Heart right ventricle (tissue), 16 donors: ENCODE data around the gene SYT12. TPM values are rescaled to one million over a fixed set of nuclear protein-coding genes. Genes with fewer than 3 reads are reported as not detected.

Source experiments
- ATAC-seq, 8 donors: fragments of 200-7000 bp; cut with Tn5 transposase; one replicate each; pipeline ENCODE4 v1.9.1; 2020; ENCODE audit warnings: mild to moderate bottlenecking in 8 of 8, moderate library complexity in 8 of 8, moderate number of reproducible peaks in 1 of 8
- DNase-seq, 2 donors: peaks; one replicate each; pipeline ENCODE4 v3.0.0-alpha.2; 2020
- H3K27ac ChIP-seq, 10 donors: fragments of 200-600 bp; sonication (generic) in 2 of 10; one replicate each; pipeline versions ENCODE4 v1.5.0 to v1.8.0; 2020 to 2022; ENCODE audit warnings: mild to moderate bottlenecking in 3 of 10
- H3K27me3 ChIP-seq, 7 donors: fragments of 200-600 bp; one replicate each; pipeline ENCODE4 v1.8.0; 2021 to 2022; ENCODE audit warnings: mild to moderate bottlenecking in 2 of 7
- H3K36me3 ChIP-seq, 9 donors: fragments of 200-600 bp; sonication (generic) in 1 of 9; one replicate each; pipeline versions ENCODE4 v1.5.0 to v1.8.0; 2020 to 2022; ENCODE audit warnings: mild to moderate bottlenecking in 2 of 9
- H3K4me1 ChIP-seq, 9 donors: fragments of 200-600 bp; sonication (generic) in 1 of 9; one replicate each; pipeline versions ENCODE4 v1.5.0 to v1.8.0; 2020 to 2022; ENCODE audit warnings: mild to moderate bottlenecking in 4 of 9
- H3K4me3 ChIP-seq, 10 donors: fragments of 200-600 bp; sonication (generic) in 2 of 10; one replicate each; pipeline versions ENCODE4 v1.5.0 to v1.8.0; 2020 to 2022; ENCODE audit warnings: mild to moderate bottlenecking in 7 of 10, moderate library complexity in 2 of 10
- H3K9me3 ChIP-seq, 11 donors: fragments of 200-600 bp in 10 of 11; sonication (generic) in 2 of 11; one replicate each; pipeline versions ENCODE4 v1.5.0 to v1.8.0; 2013 to 2022; ENCODE audit warnings: mild to moderate bottlenecking in 2 of 11, control low read depth in 1 of 11, moderate library complexity in 1 of 11
- CTCF ChIP-seq, 9 donors: fragments of 200-600 bp; sonication (generic) in 2 of 9; IDR thresholded peaks; one replicate each; pipeline versions ENCODE4 v1.5.0 to v1.8.0; 2021 to 2022; ENCODE audit warnings: antibody characterized with exemption in 9 of 9, mild to moderate bottlenecking in 5 of 9, moderate library complexity in 1 of 9
- WGBS, 2 donors: extraction: QIAGEN DNeasy Blood & Tissue Kit; methylation state at CpG; one replicate each; pipeline ENCODE4 v1.1.7; 2013; ENCODE audit warnings: inconsistent platforms in 1 of 2; 5-methylcytosine and 5-hydroxymethylcytosine counted together
- intact Hi-C, 10 donors: fragments of 100-400 bp; cut with DNase I; formaldehyde crosslinking; loops; one replicate each; pipeline versions ENCODE4 v1.11.1 to v1.14.2; 2022
- polyA plus RNA-seq, 2 donors: library from polyadenylated mRNA; stranded (reverse); fragments of 200-250 nt; gene quantifications; one replicate each; pipeline ENCODE4 v1.2.3, GENCODE V29; 2013
- total RNA-seq, 10 donors: library from RNA; stranded (reverse); fragmentation: NEBNext Ultra II Directional in 3 of 10; extraction: Animal tissue kit (Norgen Biotek cat#: 25700) in 3 of 10; gene quantifications; one replicate each; pipeline versions ENCODE4 v1.2.1 to v1.2.4, GENCODE V29; 2021 to 2023
- donor health status: Arrhythmogenic right ventricular cardiomyopathy.
- donor health status: ischemic (EF 13 %, LVEDD 7.1; RV severe dilation, severe dysfunction).
- donor health status: healthy with polysubstance abuse.
- donor health status: DM: no; HTN: yes; CAD: no.
- donor health status: DM: no; HTN: no; CAD: no.
- donor health status: ischemic (EF 25% LVEDD 6.9; RV normal size, moderate dysfunction).
- donor health status: ischemic (EF 25% LVEDD 5.7; RV mildly dilated, moderate dysfunction).
- donor health status: healthy.
- donor health status: DM: yes; HTN: yes; CAD: no.
- donor health status: Ischemic cardiomyopathy.
- donor health status: ischemic (EF 35%, LVEDD 5.7; RV mildly dilated, moderate dysfunction).
- donor health status: nonischemic (EF 11% LVEDD 7.7; RV severe dilation, severe dysfunction).
- donor health status: DM: yes; HTN: yes; CAD: no.
- donor health status: PGD.
- donor health status: ischemic (EF 29% LVEDD 5.4; RV normal size, mild dysfunction).
- donor health status: nonischemic (EF 23%, LVEDD 6.1; RV moderate dilation, normal function).

Gene SYT12
- total and polyA plus RNA-seq, 12 donors, result 0.12 to 0.78 (median 0.28) TPM; not detected in 2

- peak; percentile 7 to 34 (median 18) for ATAC-seq
- Histone ChIP-seq H3K36me3 (no peaks in the 10 kb centered on the region), H3K27ac (peak overlapping the region; percentile 49 to 86 (median 81)), H3K4me3 (peak overlapping the region; percentile 24 to 69 (median 62)), H3K9me3 (no peaks in the 10 kb centered on the region), H3K27me3 (peaks cover 0 to 35% (median 0%) of the 10 kb centered on the region in 7 donors), H3K4me1 (peaks cover 15 to 45% (median 31%) of the 10 kb centered on the region in 9 donors)
- TF ChIP-seq CTCF (IDR thresholded peaks at IDR 0.05), result no peak
- WGBS, 2 donors, result 27 to 44% methylated on average over 10 of the region's 10 CpGs
- intact Hi-C loops, result no loop called here
- DNase-seq, result peak in 1 of 2 donors; percentile 37
Measured at GRCh38 chr11:67057205-67057672, 34.3 kb downstream of the SYT12 start.

GRCh38 chr11:67058506-67058905, 35.6 kb downstream of the SYT12 start:
- H3K4me3 ChIP-seq, result no peak overlapping the region
- no peaks in the 10 kb centered on the region for H3K9me3 ChIP-seq
- peaks cover 0 to 35% (median 0%) of the 10 kb centered on the region in 7 donors for H3K27me3 ChIP-seq
- H3K4me1 ChIP-seq, result peaks cover 15 to 45% (median 31%) of the 10 kb centered on the region in 9 donors
- TF ChIP-seq CTCF (IDR thresholded peaks at IDR 0.05), result no peak
- intact Hi-C loops, result no loop called here
- no peak for ATAC-seq
- no peak overlapping the region for H3K27ac ChIP-seq
- DNase-seq, result no peak
- 80 to 84% methylated on average over 8 of the region's 8 CpGs for WGBS, 2 donors
- no peaks in the 10 kb centered on the region for H3K36me3 ChIP-seq

GRCh38 chr11:67059671-67060070, 36.7 kb downstream of the SYT12 start:
- Histone ChIP-seq H3K27me3 (peaks cover 0 to 35% (median 0%) of the 10 kb centered on the region in 7 donors), H3K4me3 (no peak overlapping the region), H3K4me1 (peaks cover 14 to 42% (median 24%) of the 10 kb centered on the region in 9 donors), H3K36me3 (no peaks in the 10 kb centered on the region), H3K27ac (peak overlapping the region in 3 of 10 donors; percentile 14 to 33 (median 21)), H3K9me3 (no peaks in the 10 kb centered on the region)
- DNase-seq, result no peak
- intact Hi-C loops, result no loop called here
- WGBS, 2 donors, result 76 to 80% methylated on average over 3 of the region's 3 CpGs
- TF ChIP-seq CTCF (IDR thresholded peaks at IDR 0.05), result no peak
- no peak for ATAC-seq

- Histone ChIP-seq H3K27ac (peak overlapping the region in 4 of 10 donors; percentile 14 to 33 (median 30)), H3K4me3 (no peak overlapping the region), H3K36me3 (no peaks in the 10 kb centered on the region), H3K27me3 (peaks cover 0 to 34% (median 0%) of the 10 kb centered on the region in 7 donors), H3K9me3 (no peaks in the 10 kb centered on the region), H3K4me1 (peaks cover 12 to 42% (median 20%) of the 10 kb centered on the region in 9 donors)
- DNase-seq (no peak), ATAC-seq (peak in 1 of 8 donors; percentile 7)
- 74 to 80% methylated on average over 7 of the region's 7 CpGs for WGBS, 2 donors
- intact Hi-C loops, result no loop called here
- no peak for TF ChIP-seq CTCF (IDR thresholded peaks at IDR 0.05)
Measured at GRCh38 chr11:67060111-67060522, 37.2 kb downstream of the SYT12 start.
